Stimulated activated CD4-positive, alpha-beta T cell treated with anti-CD3 and anti-CD28 coated beads, Interleukin-12 subunit alpha, Interleukin-12 subunit beta, amount 100 ng/mL, for 4 hours (primary cell): ENCODE measurements around the gene LINGO3.
"Not testable (repeated sequence)": the region's sequence is repeated elsewhere in the genome, so short reads cannot be mapped to it uniquely, and the experiment has no call there.

Source experiments
- DNase-seq: peaks from one replicate; pipeline ENCODE4 v3.0.0-alpha.2; 2020

Gene LINGO3

DNA sequence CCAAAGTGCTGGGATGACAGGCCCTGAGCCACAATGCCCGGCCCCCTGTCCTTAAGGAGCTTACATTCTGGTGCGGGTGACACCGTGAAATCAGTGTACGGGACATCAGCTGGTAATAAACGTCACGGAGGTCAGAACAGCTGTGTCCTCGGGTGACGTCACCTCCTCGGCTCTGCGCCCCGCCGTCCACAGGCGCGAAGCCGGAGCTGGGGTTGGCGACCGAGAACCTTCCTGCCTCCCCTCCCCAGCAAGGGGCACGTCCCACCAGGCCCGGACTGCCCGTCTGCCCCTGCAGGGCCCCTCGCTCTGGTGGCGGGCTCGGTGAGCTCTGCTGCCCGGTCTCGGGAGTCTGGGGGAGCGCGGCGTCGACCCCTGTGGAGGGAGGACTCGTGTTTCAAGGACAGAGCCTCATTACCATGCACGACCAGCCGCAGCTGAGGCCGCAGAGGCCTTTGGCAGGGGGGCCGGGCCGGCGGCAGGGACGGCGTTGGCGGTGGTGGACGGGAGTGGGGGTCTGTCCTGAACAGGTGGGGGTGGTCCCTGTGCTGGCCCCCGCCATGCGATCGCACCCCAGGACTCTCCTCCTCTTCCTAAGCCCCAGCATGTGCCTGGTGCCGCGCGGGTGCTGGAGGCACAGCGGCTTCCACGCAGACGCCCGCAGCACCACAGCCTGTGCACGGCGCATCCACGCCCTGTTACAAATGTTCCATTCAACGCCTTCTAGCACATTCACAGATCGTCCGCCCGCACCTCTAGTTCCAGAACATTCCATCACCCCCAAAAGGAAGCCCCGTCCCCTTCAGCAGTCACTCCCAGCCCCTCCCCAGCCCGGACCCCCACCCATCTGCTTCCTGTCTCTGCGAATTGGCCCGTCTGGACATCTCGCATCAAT is 5.4 kb downstream of the LINGO3 start:
- no peak for DNase-seq

DNA sequence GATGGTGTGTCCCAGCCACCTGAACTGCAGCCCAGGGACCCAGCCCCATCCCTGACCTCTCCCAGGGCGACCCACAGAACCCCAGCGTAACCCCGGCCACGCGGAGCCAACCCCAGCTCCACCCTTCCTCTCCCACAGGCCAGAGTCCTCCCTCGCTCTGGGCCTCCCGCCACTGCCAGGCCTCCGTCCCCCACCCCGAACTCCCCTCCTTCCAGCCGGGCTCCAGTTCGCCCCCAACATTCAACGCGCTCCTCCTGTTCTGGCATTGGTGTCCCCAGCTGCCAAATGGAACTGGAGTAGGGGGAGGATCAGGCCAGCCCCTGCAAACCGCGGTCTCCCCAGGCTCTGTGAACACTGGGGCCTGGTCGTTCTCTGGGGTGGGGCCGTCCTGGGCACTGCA is 7.4 kb downstream of the LINGO3 start:
- DNase-seq = no peak

GRCh38 chr19:2296141-2296540 is 11.8 kb downstream of the LINGO3 start:
- DNase-seq = no peak

- no peak for DNase-seq
Observed at GRCh38 chr19:2294687-2295335, 13.1 kb downstream of the LINGO3 start.

- no peak for DNase-seq
Observed at GRCh38 chr19:2291185-2291751, 16.7 kb downstream of the LINGO3 start.

DNA sequence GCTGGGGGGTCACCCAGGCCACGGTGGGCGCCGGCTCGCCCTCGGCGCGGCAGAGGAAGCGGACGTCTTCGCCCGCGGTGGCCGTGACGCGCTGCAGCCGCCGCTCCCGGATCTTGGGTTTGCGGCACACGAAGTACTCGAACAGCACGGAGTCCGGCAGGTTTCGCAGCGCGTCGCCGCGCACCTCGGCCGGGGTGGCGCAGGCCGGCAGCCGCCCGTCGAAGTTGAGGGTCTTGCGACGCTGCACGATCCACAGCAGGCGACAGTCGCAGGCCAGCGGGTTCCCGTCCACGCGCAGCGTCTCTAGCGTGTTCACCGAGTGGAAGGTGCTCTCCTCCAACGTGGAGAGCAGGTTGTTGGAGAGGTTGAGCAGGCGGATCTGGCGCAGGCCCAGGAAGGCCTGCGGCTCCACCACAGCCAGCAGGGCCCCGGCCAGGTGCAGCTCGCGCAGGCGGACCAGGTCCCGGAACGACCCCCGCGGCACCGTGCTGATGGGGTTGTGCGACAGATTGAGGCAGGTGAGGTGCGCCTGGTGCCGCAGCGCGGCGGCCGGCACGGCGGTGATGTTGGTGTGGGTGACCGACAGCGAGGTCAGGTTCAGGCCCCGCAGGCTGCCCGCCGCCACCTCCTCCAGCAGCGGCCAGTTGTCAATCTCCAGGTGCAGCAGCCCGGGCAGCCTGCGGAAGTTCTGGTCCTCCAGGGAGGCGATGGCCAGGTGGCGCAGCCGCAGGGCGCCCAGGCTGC is 17.3 kb downstream of the LINGO3 start:
- DNase-seq = no peak

DNA sequence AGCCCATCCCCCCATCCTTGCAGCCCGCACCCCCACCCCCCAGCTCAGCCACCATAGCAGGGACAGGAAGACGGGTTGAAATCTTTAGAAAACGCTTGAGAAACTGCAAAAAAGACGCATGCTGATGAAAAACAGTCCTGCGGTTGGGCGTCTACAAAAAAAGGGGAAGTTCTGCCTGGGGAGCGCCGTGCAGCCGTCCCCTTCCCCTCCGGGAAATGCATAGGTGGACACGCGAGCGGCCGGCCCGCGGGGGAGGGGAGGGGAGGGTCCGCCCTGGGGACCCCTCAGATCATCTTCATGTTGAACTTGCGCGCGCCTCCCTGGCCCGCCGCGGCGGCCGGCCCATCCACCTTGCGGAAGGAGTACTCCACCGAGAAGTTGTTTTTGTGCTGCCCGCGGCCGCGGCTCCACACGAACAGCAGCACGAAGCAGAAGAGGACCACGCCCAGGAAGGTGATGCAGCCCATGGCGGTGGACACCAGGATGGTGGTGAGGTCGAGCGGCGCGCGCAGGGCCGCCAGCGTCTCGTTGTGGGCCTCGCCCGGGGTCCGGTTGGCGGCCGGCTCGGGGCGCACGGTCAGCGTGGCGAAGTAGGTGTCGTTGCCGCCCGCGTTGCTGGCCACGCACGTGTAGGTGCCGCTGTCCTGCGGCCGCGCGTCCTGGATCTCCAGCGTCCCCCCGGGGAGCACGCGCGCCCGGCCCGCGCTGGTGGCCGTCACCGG is 18.1 kb downstream of the LINGO3 start:
- no peak for DNase-seq

DNA sequence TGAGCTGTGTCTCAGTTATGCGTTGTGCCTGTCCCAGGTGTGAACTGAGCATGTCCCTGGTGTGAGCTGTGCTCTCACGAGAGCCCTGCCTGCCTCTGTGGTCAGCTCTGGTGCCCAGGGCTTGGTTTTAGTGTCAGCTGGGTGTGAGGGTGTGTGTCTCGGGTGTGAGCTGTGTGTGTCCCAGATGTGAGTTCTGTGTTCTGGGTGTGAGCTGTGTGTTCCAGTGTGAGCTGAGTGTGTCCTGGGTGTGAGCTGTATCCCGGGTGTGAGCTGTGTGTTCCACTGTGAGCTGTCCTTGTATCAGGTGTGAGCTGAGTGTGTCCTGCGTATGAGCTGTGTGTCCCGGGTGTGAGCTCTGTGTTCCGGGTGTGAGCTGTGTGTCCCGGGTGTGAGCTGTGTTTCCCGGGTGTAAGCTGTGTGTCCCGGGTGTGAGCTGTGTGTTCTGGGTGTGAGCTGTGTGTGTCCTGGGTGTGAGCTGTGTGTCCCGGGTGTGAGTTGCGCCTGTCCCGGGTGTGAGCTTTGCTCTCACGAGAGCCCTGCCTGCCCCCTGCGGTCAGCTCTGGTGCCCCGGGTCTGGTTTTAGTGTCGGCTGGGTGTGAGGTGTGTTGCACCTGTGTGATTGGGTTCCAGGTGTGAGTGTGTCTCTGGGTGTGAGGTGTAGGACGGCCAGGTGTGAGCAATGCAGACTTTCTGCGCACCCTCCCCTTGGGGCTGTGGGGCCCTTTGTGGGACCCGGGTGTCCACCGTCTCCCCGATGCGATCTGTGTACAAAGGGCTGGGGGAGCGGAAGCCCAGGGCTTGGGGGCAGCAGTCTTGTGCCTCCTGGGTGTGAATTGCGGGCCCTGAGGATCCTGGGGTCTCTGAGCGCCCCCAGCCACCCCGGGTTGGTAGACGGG is 18.9 kb downstream of the LINGO3 start:
- DNase-seq = no peak

GRCh38 chr19:2288338-2288817 is 19.6 kb downstream of the LINGO3 start:
- DNase-seq = no peak

- DNase-seq = no peak
Observed at GRCh38 chr19:2287585-2288337, 20.2 kb downstream of the LINGO3 start.

DNA sequence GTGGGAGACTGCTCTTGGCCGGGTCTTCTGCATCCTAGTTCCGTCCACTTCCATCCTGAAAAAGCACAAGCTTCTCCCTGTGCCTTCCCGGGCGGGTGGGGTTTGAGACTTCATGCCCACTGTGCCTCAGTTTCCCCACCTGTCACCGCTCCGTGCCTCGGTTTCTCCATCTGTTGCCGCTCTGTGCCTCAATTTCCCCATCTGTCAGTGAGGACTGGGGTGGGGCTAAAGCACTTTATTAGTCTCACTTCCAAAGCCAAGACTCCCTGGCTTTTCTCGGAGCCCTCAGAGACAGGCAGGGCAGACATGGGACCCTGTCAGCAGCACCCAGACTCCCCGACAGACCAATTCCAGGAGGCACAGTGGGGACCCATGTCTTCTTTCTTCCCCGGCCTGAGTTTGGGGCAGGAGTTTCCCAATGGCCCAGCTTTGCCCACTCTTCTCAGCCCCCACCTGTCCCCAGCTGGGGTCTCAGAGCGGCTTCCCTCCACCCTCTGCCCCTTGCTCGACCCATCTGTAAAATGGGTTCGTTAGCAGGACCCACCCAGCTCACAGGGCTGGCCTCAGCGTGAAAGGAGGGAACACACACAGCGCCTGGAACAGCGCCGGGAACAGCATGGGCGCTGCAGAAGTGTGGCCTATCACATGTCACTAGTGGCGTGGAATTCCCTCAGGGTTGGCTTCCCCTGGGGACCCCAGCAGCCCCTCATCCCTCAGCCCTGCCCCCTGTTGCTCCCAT is 21.4 kb downstream of the LINGO3 start:
- DNase-seq = no peak

DNA sequence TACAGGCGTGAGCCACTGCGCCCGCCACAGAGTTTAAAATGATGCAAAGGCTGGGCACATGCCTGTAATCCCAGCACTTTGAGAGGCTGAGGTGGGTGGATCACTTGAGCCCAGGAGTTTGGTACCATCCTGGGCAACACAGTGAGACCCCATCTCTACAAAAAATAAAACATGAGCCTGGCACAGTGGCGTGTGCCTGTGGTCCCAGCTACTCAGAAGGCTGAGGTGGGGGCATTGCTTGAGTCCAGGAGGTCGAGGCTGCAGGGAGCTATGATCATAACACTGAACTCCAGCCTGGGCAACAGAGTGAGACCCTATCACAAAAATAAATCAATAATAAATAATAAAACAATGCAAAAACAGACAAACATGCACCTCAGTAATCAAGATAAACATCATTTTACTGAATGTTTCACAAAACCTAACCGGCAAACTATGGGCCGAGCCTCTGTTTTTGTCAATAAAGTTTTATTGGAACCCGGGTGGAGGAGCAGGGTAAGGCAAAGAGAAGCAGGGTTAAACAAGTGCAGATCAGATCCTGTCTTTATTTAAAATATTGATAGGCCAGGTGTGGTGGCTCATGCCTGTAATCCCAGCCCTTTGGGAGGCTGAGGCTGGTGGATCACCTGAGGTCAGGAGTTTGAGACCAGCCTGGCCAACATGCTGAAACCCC is 24.0 kb downstream of the LINGO3 start:
- no peak for DNase-seq

GRCh38 chr19:2282862-2283237 is 25.1 kb downstream of the LINGO3 start:
- no peak for DNase-seq

GRCh38 chr19:2282062-2282861 is 25.7 kb downstream of the LINGO3 start, which contains the start of gene PEAK3:
Gene PEAK3 (minus strand): TSS chr19:2282175. CDS start chr19:2280931, 1,244 bp downstream.
- no peak for DNase-seq

- not testable (repeated sequence) for DNase-seq
Observed at GRCh38 chr19:2281265-2282061, 26.5 kb downstream of the LINGO3 start.

GRCh38 chr19:2280633-2281264 is 27.2 kb downstream of the LINGO3 start:
- DNase-seq = no peak
